NCI-H526 (cell line): ENCODE data around the gene AGPAT4.

Experiments used
- DNase-seq, 2 experiments: peaks; one replicate each; lab custom pipeline; 2025; lab: John Stamatoyannopoulos, UW

AGPAT4 gene

DNA sequence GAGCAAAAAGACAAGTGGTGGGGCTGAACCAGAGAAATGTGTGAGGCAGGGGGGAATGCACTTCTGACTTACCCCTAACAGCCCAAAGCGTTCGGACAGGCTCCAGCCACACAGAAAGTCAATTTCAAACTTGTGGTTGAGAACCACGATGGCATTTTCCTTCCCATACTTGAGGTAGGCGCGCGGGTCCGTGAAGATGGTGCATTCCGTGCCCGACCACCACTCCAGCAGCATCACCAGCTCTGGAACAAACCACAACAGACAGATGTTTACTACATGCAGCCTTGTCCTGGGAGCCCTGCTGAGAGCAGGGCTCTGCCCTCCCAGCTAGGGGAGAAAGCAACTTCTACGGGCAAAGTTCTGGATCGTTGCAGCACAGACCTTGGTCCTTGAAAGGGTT lies 107.7 kb downstream of the AGPAT4 start:
- no peak for DNase-seq

DNA sequence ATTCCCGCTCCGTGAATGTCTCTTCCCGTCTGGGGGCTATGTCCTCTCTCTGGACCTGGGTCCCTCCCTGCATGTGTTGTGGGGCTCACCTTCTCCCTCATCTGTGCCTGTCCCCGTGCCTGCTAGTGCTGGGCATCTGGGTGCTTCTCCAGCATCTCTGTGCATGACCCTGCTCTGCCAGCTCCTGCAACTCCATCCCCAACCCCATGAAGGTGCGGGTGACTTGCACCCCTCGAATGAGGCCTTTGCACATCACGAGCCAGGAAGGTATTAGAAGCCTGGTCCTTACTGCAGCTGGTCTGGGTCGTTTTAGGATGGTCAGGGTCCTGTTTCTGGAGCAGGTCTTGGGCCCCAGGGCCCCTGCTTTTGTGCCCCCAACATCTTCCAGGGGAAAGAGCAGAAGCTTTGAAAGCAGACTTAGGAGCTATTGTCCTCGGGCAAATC lies 109.7 kb downstream of the AGPAT4 start:
- no peak for DNase-seq

DNA sequence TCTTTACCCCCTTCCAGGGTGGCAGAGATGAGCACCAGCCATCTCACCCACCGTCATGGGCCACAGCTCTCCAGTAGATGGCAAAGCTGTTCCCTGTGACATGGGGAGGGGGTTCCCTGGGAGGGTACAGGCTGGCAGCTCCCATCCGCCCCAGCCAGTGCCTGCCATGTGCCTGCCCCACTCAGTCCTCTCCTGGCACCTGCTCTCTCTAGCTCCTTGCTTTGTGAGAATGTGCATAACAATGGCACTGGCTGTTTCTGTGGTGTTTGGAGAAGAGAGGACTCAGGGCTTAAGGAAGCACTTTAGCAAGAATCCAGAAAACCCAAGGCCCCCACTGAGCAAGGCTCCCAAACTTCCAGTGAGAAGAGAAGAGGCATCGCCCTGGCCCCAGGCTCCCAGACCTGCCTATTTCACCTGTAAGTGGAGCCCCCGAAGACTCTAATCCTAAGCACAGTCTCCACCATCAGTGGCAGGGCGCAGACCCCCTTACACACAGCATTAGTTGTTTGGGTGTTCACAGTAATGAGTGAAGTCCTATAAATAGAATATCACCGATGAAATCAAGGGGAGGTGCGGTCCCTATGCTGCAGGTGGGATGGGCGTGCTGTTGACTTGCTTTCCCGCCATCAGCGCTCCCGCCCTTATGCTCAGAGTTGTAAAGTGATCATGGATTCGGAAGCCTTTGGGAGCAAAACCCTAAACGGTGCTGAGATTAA lies 110.2 kb downstream of the AGPAT4 start:
- no peak for DNase-seq

DNA sequence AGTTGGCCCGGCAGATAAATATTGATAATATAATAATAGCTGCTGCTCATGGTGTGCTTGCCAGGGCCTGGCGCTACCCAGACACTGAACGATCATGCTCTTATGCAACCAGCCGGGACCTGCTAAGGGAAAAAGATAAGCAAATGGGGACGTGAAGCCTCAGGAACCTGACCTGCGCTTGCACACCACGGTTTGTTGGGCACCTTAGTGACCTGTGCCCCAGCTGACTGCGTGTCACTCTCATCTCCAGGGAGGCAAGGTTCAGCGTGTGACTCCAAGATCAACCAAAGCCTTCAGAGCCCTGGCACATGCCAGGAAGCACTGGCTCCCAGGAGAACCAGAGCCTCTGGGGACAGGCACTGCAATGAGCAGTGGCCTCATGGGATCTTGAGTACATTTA lies 111.1 kb downstream of the AGPAT4 start:
- no peak for DNase-seq

DNA sequence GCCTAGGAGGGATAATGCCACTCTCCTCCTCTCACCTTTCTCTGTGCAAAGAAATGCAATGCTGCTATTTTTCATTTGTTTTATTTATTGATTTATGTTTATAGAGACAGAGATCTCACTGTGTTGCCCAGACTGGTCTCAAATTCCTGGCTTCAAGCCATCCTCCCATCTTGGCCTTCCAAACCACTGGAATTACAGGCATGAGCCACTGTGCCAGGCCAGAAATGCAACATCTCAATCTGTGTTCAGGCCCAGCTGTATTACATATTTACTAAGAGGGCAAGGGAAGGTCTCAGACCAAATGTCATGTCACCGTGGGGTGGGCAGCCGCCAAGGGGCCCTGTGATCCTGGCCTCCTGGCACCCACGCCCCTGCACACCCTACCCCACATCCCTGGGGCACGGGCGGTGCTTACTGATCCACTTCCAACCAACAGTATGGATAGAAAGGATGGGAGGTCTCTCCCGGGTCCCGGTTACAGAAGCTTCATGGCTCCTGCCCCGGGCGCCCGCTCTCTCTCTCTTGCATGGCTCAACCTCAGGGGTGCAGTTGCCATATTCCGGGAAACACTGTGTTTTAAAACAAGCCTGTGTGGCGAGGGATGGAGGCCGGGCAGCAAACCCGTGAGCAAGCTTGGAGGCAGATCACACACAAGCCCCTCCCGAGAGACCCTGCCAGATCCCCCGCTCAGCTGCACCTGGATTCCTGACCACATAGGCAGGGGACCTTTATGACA lies 111.8 kb downstream of the AGPAT4 start:
- no peak for DNase-seq

DNA sequence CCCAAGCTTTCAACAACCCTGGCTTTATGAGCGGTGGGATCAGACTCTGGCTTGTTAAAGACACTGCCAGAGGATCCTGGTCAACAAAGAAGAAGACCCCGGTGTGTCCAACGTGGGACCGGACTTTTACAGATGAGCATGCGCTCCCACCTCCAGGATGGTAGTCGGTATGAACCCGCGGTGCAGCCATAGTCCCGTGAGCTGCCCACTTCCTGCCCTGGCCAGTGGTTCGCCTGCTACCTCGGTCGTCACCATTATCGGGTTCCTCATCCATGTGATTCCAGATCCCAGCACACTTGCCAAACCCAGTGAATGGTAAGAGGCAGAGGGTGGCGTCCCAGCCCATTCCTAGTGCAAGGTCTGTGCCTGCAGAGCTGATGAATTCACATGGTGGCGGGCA lies 112.7 kb downstream of the AGPAT4 start:
- DNase-seq = no peak

DNA sequence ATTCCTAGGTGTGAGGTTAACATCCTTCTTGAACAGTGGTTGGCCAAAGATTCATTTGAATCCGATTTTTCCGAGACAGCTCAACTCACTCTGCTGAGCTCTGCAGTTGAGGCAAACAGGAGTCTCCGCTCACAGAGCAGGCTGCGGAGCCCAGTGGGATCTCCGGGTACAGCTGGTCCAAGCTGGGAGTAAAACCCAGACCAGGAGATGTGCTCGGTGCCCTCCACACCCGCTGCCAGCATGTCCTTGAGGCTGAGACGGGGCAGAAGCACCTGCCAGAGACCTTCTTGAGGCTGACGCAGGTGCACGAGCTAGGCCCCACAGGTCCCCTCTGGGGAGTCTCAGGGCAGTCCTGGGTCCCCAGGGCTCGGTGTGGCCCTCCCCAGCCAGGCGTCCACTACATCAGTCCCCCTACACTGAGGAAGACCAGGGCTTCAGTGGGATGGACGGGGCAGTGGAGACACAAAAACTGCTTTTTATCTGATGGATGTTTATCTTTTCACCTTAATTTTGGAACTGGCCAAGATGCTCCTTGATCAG lies 119.0 kb downstream of the AGPAT4 start:
- DNase-seq = no peak

DNA sequence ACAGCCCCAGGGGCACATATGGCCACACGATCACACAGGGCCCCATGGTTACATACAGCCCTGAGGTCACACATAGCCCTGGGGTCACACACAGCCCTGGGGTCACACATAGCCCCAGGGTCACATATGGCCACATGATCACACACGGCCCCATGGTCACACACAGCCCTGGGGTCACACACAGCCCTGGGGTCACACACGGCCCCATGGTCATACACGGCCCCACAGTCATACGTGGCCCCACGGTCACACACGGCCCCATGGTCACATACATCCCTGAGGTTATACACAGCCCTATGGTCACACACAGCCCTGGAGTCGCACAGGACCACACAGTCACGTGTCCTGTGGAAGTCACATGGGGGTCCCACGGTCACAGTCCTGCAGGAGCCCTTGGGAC lies 120.1 kb downstream of the AGPAT4 start:
- DNase-seq = no peak

DNA sequence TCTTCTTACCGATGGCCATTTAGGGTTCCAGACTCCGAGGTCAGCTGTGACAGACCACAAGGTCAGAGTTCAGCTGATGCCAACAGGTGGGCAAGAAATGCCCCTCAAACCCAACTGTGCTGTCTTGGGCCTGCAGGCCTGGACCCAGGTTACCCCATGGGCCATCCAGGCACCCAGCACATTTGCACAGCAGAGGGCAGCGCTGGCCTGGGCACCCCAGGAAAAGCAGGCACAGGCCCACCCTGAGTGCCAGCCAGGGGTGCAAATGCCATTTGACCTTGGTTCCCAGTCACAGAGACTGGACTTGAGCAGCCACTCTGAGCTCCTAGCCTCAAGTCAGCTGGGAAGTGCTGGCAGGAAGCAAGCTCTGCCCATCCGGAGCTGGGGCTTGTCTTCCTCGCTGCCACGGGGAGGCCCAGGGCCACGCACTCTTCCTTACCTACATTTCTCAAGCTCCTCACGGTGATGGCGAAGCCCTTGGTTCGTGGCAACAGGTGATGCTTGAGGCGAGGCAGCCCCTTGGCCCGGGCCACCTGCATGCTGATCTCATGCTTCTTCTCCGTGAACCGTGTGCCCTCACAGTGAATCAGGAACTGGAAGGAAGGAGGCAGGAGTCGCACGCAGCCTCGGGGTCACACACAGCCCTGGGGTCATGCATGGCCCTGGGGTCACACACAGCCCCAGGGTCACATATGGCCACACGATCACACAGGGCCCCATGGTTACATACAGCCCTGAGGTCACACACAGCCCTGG lies 120.8 kb downstream of the AGPAT4 start:
- no peak for DNase-seq

DNA sequence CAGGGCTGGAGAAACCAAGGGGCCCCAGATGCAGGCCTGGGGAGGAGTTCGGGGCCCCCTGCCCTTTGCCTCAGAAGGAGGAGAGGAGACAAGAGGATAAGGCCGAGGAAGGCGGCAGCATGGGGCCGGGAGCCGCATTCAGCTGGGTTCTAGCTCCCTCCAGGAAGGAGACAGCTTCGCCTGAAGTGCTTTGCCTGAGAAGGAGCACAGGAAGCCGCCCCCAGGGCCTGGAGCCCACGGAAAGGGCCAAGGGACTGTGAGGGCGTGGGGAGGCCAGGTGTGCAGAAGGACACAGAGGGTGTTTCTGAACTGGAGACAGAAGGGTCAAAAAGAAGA lies 121.4 kb downstream of the AGPAT4 start:
- DNase-seq = no peak

DNA sequence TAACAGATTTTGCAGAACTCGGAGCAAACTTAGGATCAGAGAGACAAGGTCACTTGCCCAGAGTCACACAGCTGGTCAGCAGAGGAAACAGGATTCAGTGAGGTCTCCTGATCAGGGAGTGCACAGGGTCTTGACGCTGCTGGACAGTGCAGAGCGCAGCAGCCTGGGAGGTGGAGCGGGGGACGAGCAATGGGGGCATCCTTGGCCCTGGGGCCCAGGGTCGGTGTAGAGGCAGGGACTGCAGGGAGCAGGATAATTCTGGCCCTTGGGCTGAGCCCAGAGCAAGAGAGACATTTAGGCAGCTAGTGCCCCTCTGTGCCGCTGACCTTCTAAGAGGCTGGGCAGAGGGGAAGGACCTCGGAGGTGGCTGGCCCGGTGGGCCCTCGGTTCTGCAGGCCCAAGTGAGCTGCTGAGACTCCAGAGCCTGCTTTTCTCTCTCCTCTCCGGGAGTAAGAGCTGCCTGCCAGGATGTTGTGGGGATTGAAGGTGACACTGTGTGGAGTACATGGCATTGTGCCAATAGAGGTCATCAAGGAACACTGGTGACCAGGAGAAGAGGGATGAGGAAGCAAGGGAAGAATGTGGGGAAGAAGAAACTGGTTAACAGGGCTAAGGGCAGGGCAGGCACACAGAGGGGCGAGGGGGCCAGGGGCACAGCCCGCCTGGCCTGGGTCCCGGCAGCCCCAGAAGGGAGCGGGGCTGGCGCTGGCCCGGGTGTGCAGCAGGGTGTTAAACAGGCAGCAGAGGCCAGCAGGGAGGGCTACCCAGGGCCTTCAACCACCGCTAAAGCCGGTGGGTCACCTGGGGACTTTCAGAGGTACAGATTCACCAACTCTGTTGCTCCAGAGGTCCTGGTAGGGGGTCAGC lies 122.0 kb downstream of the AGPAT4 start:
- no peak for DNase-seq

DNA sequence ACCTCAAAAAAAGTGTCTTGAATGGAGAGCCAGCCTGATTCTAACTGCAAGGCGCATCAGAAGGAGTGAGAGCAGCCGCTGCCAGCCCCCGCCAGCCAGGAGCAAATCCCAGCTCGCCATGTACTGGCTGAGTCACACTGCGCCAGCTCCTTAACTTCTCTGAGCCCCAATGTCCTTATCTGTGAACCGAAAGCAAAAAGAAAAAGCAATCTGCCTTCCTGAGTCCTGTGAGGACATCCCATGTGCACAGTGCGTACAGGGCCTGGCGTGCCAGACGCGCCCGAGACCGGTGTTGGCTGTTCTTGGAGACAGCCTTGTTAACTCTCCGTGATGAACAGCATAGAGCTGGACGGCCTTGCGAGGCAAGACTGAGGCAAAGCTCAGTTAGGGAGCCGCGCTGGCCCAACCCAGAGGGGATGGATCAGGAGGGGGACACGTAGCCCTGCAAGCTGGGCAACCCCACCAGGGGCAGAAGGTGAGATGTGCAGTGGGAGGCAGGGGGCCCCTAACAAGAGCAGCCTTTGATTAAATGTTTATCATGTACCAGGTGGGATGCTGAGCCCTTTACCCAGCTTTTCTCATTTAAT lies 122.7 kb downstream of the AGPAT4 start:
- no peak for DNase-seq

DNA sequence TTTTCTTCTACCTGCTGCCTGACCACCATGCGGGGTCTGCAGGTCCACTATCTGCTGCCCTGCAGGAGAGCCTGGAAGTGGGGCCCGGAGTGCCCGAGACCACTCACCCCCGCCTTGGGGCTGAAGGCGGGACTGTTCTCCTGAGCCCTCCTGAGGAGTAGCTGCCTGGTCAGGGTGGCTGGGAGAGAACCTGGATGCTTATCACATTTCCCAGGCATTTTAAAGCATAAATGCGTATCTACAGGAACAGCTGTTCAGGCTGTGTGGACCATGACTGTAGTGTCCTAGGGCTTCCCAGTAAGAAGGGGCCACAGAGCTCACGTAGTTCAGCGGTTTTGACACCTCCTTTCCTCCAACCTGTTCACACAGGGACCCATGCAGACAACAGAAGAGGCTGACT lies 123.3 kb downstream of the AGPAT4 start:
- DNase-seq = no peak

DNA sequence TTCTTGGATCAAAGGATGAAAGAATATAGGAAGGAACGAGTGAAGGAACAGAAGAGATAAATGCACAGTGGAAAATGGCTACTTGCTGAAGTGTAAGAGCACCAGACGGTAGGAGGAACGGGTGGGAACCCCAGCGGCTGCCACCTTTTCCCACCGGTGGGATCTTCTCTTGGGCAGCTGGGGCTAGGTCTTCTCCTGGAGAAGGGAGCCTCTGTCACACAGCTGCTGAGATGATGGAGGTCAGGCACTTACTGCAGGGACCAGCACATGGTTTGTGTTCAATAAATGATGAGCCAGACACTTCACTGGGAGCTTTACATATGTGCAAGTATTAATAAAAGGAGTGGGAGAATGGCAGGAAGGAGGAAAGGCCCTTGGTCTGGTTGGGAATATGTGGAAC lies 123.7 kb downstream of the AGPAT4 start:
- DNase-seq = no peak

DNA sequence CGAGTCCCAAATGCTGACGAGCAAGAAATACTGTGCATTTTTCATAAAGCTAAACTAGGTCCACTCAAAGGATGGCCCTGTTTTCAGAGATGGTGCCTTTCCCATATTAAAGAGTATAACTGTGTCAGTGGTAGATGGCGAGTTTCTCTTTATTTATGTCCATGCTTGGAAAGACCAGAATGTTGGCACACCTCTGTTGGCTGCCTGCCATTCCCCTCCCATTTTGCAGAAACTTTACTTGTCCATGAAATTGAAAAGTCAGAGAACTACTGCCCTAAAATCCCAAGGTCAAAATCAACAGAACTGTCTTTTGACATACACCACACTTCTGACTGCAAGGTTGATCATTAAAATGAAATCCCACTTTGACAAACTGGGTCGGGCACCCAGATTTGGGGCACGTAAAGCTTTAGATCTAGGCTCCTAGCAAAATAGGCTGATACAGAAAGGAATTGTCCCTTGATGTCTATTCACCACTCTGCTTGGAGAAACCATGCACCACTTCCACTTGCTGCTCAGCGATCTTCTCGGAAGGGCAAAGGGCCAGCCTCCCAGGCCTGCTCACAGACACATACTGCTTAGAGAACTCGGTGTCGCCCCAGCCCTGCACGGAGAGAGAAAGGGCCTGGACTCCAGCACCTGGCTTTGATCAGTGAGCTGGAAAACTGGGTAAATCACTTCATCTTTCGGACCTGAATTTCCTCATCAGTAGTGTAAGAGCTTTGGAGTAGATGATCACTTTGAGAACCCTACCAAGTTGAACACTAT lies 130.0 kb downstream of the AGPAT4 start:
- DNase-seq = no peak

DNA sequence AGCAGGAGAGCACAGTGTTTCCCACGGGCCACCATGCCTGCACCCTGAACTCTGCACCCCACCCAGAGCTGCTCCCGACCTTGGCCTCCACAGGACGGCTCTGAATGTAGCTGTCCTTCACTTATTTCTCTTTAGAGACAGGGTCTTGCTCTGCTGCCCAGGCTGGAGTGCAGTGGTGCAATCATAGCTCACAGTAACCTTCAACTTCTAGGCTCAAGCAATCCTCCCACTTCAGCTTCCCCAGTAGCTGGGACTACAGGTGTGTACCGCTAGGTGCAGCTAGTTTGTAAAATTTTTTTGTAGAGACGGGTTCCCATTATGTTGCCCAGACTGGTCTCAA lies 130.9 kb downstream of the AGPAT4 start:
- no peak for DNase-seq

DNA sequence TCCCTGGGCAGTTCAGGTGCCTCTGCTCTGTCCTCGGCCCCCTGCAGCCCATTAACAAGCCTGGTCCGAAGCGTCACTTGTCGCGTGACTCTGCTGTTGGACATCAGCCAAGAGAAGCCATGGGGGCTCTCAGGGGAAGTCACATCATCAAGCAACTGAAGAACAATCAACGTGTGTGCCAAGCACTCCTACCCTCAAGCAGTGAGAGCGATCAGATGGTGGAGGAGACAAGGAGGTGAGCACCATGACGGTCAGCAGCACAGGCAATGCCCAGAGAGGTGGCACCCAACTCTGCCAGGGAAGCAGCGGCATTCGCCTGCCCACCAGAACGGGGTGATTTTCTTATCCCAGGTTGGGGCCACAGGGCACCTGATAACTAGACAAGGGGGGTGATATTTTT lies 132.7 kb downstream of the AGPAT4 start:
- no peak for DNase-seq

DNA sequence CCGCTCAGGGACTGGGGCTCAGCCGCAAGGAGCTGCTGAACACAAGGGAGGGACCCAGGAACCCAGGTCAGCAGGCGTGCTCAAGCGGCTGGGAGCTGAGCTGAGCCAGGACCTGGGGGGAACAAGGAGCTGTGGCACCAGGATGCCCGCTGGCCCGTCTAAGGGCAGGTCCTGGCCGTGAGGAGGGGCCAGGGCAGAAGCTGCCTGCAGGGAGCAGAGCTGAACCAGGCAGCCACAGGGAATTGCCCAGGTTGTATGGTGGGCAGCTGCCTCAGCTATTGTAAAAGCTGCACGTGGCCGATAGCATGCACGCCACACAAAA lies 133.3 kb downstream of the AGPAT4 start:
- no peak for DNase-seq

DNA sequence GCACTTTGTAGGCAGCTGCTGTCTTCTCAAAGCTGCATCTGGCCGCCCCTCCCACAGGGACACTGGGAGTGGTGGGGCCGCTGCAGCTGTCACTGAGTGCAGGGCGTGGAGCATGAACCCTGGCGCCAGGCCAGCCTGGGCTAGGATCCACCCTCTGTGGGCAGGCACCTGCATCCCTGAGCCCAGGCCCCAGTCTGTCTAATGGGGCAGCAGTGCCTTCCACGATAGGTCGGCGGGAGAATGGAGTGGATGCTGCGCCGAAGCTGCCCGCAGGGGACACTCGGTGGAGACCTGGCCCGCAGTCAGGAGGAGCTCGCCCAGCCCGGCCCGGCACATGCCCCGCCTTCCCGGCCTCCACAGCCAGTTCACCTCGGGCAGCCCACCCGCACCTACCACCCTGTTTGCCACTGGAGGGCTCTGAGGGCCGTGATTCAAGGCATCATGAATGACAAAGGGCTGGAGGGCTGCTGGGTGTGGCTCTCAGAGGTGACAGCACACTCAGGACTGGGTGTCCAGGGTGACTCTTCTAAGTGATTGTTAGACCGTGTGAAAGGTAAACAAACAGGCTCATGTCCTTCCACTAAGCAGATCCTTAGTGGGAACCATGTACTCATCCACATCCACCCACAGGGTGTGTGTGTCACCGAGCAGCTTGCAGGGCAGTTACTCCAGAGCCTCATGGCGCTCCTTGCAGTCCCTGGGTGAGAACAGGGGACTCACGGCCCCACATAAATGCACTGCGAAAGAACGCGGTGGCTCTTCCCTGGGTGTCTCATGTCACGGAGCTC lies 133.9 kb downstream of the AGPAT4 start:
- DNase-seq = no peak

DNA sequence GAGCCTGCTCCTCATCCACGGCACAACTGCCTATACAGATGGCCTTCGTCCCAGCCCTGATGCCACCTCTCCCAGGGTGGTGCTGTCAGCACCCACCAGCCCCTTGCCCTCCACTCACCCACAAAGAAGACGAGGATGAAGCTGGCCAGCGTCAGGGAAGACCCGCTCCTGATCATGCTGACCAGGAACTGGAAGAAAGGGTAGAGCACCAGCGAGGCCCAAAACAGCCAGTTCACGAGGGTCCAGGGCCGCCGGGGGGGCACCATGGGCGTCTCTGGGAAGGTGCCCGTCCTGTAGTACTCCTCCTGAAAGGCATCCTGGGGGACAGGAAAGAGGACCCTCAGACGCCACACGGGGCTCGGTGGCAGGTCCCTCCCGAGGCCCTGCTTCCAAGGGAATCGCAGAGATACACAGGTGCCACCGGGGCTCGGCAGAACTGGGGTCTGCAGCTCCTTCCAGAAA lies 134.5 kb downstream of the AGPAT4 start:
- no peak for DNase-seq
